IMR-90 (cell line): Measurements from ENCODE around the gene ECPAS. TPM values are rescaled to one million over a fixed set of nuclear protein-coding genes. Genes with fewer than 3 reads are reported as not detected.

ENCODE experiments used
- ATAC-seq: fragments of 200-7000 bp; cut with Tn5 transposase; 2 replicates; pipeline ENCODE4 v1.9.1; 2020; ENCODE audit warnings: low read depth, mild to moderate bottlenecking, moderate library complexity
- BruUV-seq: library from RNA; stranded (reverse); fragments of 400-500 nt; replicated peaks from 2 replicates; lab custom pipeline; 2021; lab: Mats Ljungman, UMichigan
- CTCF ChIA-PET: fragments of 300-600 bp; formaldehyde crosslinking; extraction: SDS; loops from one replicate; lab custom pipeline; 2021; ENCODE audit warnings: antibody characterized with exemption; lab: Yijun Ruan, JAX
- POLR2A ChIA-PET: fragments of 300-600 bp; sonication (Branson Sonifier 250); formaldehyde crosslinking; loops from one replicate; lab custom pipeline; 2022; ENCODE audit warnings: antibody characterized with exemption; ENCODE audit not compliant: unreplicated experiment; lab: Charles Lee
- DNase-seq: peaks from one replicate; pipeline ENCODE4 v3.0.0; 2013
- H2AFZ ChIP-seq: replicated peaks from 2 replicates; pipeline ENCODE3; 2013; ENCODE audit warnings: low read length, mild to moderate bottlenecking; ENCODE audit not compliant: poor library complexity
- H2AK5ac ChIP-seq: 2 replicates; pipeline ENCODE4 v1.6.1; 2013; ENCODE audit warnings: low read depth, low read length, inconsistent platforms
- H2AK9ac ChIP-seq: replicated peaks from 2 replicates; pipeline ENCODE3; 2013; ENCODE audit warnings: mild to moderate bottlenecking, low read depth, low read length, moderate library complexity; ENCODE audit not compliant: poor library complexity
- H2BK120ac ChIP-seq: 2 replicates; pipeline ENCODE4 v1.6.1; 2013; ENCODE audit warnings: low read depth, low read length, inconsistent platforms
- H2BK15ac ChIP-seq: 3 replicates; pipeline ENCODE4 v1.6.1; 2013; ENCODE audit warnings: low read depth, low read length, inconsistent platforms
- H2BK20ac ChIP-seq: 2 replicates; pipeline ENCODE4 v1.6.1; 2013; ENCODE audit warnings: low read depth, mild to moderate bottlenecking, inconsistent platforms, low read length, moderate library complexity
- H2BK5ac ChIP-seq: 2 replicates; pipeline ENCODE4 v1.6.1; 2013; ENCODE audit warnings: mild to moderate bottlenecking, low read depth, low read length, inconsistent platforms; ENCODE audit not compliant: poor library complexity, severe bottlenecking
- H3K14ac ChIP-seq: replicated peaks from 2 replicates; pipeline ENCODE4 v1.6.1; 2013; ENCODE audit warnings: low read depth, low read length, inconsistent platforms
- H3K18ac ChIP-seq: 2 replicates; pipeline ENCODE4 v1.6.1; 2013; ENCODE audit warnings: low read depth, low read length, control low read depth
- H3K23ac ChIP-seq: 2 replicates; pipeline ENCODE4 v1.6.1; 2013; ENCODE audit warnings: low read depth, low read length, inconsistent platforms
- H3K27ac ChIP-seq: 2 replicates; pipeline ENCODE4 v1.5.1; 2013; ENCODE audit warnings: mild to moderate bottlenecking, control low read depth, low read length; ENCODE audit not compliant: insufficient read depth
- H3K27me3 ChIP-seq: 2 replicates; pipeline ENCODE4 v1.6.1; 2013; ENCODE audit warnings: low read length; ENCODE audit not compliant: control insufficient read depth, insufficient read depth
- H3K36me3 ChIP-seq: 2 replicates; pipeline ENCODE4 v1.6.1; 2013; ENCODE audit warnings: low read length, mixed read lengths; ENCODE audit not compliant: control insufficient read depth, insufficient read depth
- H3K4ac ChIP-seq: 2 replicates; pipeline ENCODE4 v1.6.1; 2013; ENCODE audit warnings: low read depth, low read length, inconsistent platforms
- H3K4me1 ChIP-seq: 2 replicates; pipeline ENCODE4 v1.6.1; 2013; ENCODE audit warnings: low read length, mixed read lengths; ENCODE audit not compliant: control insufficient read depth, insufficient read depth
- H3K4me2 ChIP-seq: 2 replicates; pipeline ENCODE4 v1.6.1; 2013; ENCODE audit warnings: low read depth, mild to moderate bottlenecking, control low read depth, low read length, moderate library complexity
- H3K4me3 ChIP-seq: 2 replicates; pipeline ENCODE4 v1.5.1; 2013; ENCODE audit warnings: low read depth, mild to moderate bottlenecking, control low read depth, low read length, moderate library complexity; ENCODE audit not compliant: insufficient read depth
- H3K56ac ChIP-seq: 2 replicates; pipeline ENCODE4 v1.6.1; 2013; ENCODE audit warnings: low read length, inconsistent platforms; ENCODE audit not compliant: insufficient read depth; ENCODE audit errors: extremely low read depth
- H3K79me1 ChIP-seq, 2 experiments: 2 replicates each; pipeline ENCODE4 v1.6.1; 2013; ENCODE audit warnings: low read length in 2 of 2, inconsistent platforms in 1 of 2, low read depth in 1 of 2
- H3K9ac ChIP-seq: 2 replicates; pipeline ENCODE4 v1.6.1; 2013; ENCODE audit warnings: low read depth, low read length, control low read depth
- H3K9me1 ChIP-seq: 2 replicates; pipeline ENCODE4 v1.6.1; 2013; ENCODE audit warnings: low read length, inconsistent platforms; ENCODE audit not compliant: insufficient read depth
- H3K9me3 ChIP-seq: 2 replicates; pipeline ENCODE4 v1.6.1; 2013; ENCODE audit warnings: low read length; ENCODE audit not compliant: control insufficient read depth, insufficient read depth
- H4K20me1 ChIP-seq: 2 replicates; pipeline ENCODE4 v1.6.1; 2013; ENCODE audit warnings: low read length, inconsistent platforms; ENCODE audit not compliant: insufficient read depth
- H4K5ac ChIP-seq: 2 replicates; pipeline ENCODE4 v1.6.1; 2013; ENCODE audit warnings: mild to moderate bottlenecking, low read depth, low read length, control low read depth
- H4K8ac ChIP-seq, 2 experiments: 2 replicates each; pipeline ENCODE4 v1.6.1; 2013; ENCODE audit warnings: low read depth in 2 of 2, low read length in 2 of 2, control low read depth in 1 of 2, inconsistent platforms in 1 of 2
- H4K91ac ChIP-seq: 2 replicates; pipeline ENCODE4 v1.6.1; 2013; ENCODE audit warnings: low read depth, low read length, inconsistent platforms; ENCODE audit not compliant: insufficient read depth
- CHD1 ChIP-seq: IDR thresholded peaks from 2 replicates; pipeline ENCODE4 v1.6.1; 2012; ENCODE audit warnings: low read depth, low read length, improper control_type of control experiment
- NFE2L2 ChIP-seq: fragments of 150-350 bp; IDR thresholded peaks from 2 replicates; pipeline ENCODE4 v1.6.1; 2016; ENCODE audit warnings: low read depth, mild to moderate bottlenecking, low read length
- dilution Hi-C: fragments of 300-500 bp; cut with HindIII; formaldehyde crosslinking; loops from one replicate; pipeline ENCODE4 v1.14.3; 2018; ENCODE audit warnings: low sequenced_read_pairs; ENCODE audit not compliant: unreplicated experiment
- in situ Hi-C: fragments of 300-500 bp; cut with MboI; formaldehyde crosslinking; loops from 3 replicates; pipeline ENCODE4 v1.14.3; 2019; ENCODE audit warnings: low sequenced_read_pairs, inconsistent platforms, mixed read lengths
- intact Hi-C: fragments of 100-400 bp; cut with micrococcal nuclease; formaldehyde crosslinking; loops from 2 replicates; pipeline ENCODE4 v1.10.0; 2022
- polyA plus RNA-seq, 3 experiments: library from polyadenylated mRNA; depleted of rRNA; stranded (reverse); fragments of >200 nt; gene quantifications; 2 replicates each; pipeline ENCODE4 v1.2.3, GENCODE V29; 2012; ENCODE audit warnings: low replicate concordance in 1 of 3
- total RNA-seq: library from RNA; depleted of rRNA; stranded (reverse); fragments of >200 nt; gene quantifications from 2 replicates; pipeline ENCODE4 v1.2.3, GENCODE V29; 2012

ECPAS gene
- total and polyA plus RNA-seq, 2 of the 4 experiments (the other 2 are of a cell fraction): 20.1 to 54.8 TPM

GRCh38 chr9:111427186-111427585 lies 57.0 kb downstream of the ECPAS start:
- no peak overlapping the region for H4K8ac ChIP-seq
- no peak overlapping the region for H3K14ac ChIP-seq
- POLR2A ChIA-PET: no interaction called here
- no peak overlapping the region for H3K18ac ChIP-seq
- no peak overlapping the region for H3K9ac ChIP-seq
- no peak overlapping the region for H3K23ac ChIP-seq
- BruUV-seq: no TSS peak
- H2BK15ac ChIP-seq: no peak overlapping the region; the same call in 2 of the 3 replicates
- intact Hi-C loops (loop anchor here (5.0 kb wide), 1 partner anchor 40 kb away; no protein-coding TSS in a partner anchor), in situ Hi-C loops (no loop called here), dilution Hi-C loops (no loop called here)
- peak; percentile 67 for DNase-seq
- no peak overlapping the region for H3K56ac ChIP-seq
- H2BK120ac ChIP-seq: no peak overlapping the region
- H3K27ac ChIP-seq: no peak overlapping the region
- no peaks in the 10 kb centered on the region for H4K20me1 ChIP-seq
- ATAC-seq: no peak
- H3K9me1 ChIP-seq: no peaks in the 10 kb centered on the region
- no peak overlapping the region for H4K5ac ChIP-seq
- no peak overlapping the region for H2AK5ac ChIP-seq
- TF ChIP-seq NFE2L2 (peak; percentile 59), CHD1 (no peak)
- CTCF ChIA-PET: interaction anchor here (0.7 kb wide), 1 partner anchor 14 kb away, joined by 3 read pairs; no protein-coding TSS in a partner anchor
- no peak overlapping the region for H3K4me3 ChIP-seq
- H3K79me1 ChIP-seq: peaks cover 8 to 18% of the 10 kb centered on the region in 2 experiments
- H2BK20ac ChIP-seq: no peak overlapping the region
- no peak overlapping the region for H2AFZ ChIP-seq
- H3K4me1 ChIP-seq: no peaks in the 10 kb centered on the region; the same call in 1 of the 2 replicates
- H3K4ac ChIP-seq: no peak overlapping the region
- peaks cover 27% of the 10 kb centered on the region for H3K36me3 ChIP-seq
- H2BK5ac ChIP-seq: no peak overlapping the region
- H3K27me3 ChIP-seq: no peaks in the 10 kb centered on the region
- H2AK9ac ChIP-seq: no peak overlapping the region
- H3K9me3 ChIP-seq: no peaks in the 10 kb centered on the region
- H4K91ac ChIP-seq: no peak overlapping the region
- H3K4me2 ChIP-seq: no peak overlapping the region
